ENCODE results near the gene PRKG1.

- TF ChIP-seq EZH2 (IDR thresholded peaks at IDR 0.05; ENCODE audit: borderline replicate concordance, low read depth, low read length, severe bottlenecking) = no peak
- TF ChIP-seq CTCF (IDR thresholded peaks at IDR 0.05; ENCODE audit: borderline replicate concordance, extremely low read depth, low read length, poor library complexity, severe bottlenecking) = no peak
These were observed 12.8 kb downstream of the PRKG1 start for GRCh38 chr10:51087114-51087513.
